Keratinocyte (primary cell): ENCODE results near the gene PRKCH. TPM values are rescaled to one million over a fixed set of nuclear protein-coding genes. Genes with fewer than 3 reads are reported as not detected.

Experiments used
- DNase-seq: peaks from one replicate; pipeline ENCODE4 v3.0.0-alpha.2; 2011; ENCODE audit warnings: low read depth, missing footprints, low spot score
- FAIRE-seq: peaks from 2 replicates; lab custom pipeline; 2011; peaks lifted over from hg19 to GRCh38; lab: Jason Lieb, UNC
- H2AFZ ChIP-seq: 2 replicates; pipeline ENCODE4 v1.6.0; 2012; ENCODE audit warnings: low read length, control low read depth, inconsistent platforms; ENCODE audit not compliant: control insufficient read depth
- H3K27ac ChIP-seq: 2 replicates; pipeline ENCODE4 v1.5.1; 2011; ENCODE audit warnings: low read length; ENCODE audit not compliant: control insufficient read depth, insufficient read depth
- H3K27me3 ChIP-seq: 3 replicates; pipeline ENCODE4 v1.6.0; 2011; ENCODE audit warnings: low read length; ENCODE audit not compliant: control insufficient read depth, insufficient read depth; ENCODE audit errors: extremely low read depth
- H3K36me3 ChIP-seq, 2 experiments: 2 replicates in 1 of 2; 3 replicates in 1 of 2; pipeline ENCODE4 v1.5.1; 2011; ENCODE audit warnings: low read length in 2 of 2, mild to moderate bottlenecking in 1 of 2; ENCODE audit not compliant: control insufficient read depth in 2 of 2, insufficient read depth in 2 of 2; ENCODE audit errors: extremely low read depth in 1 of 2
- H3K4me1 ChIP-seq: 3 replicates; pipeline ENCODE4 v1.5.1; 2011; ENCODE audit warnings: low read length; ENCODE audit not compliant: control insufficient read depth, insufficient read depth; ENCODE audit errors: extremely low read depth
- H3K4me2 ChIP-seq: 3 replicates; pipeline ENCODE4 v1.6.0; 2011; ENCODE audit warnings: low read depth, low read length; ENCODE audit not compliant: control insufficient read depth, insufficient read depth; ENCODE audit errors: extremely low read depth
- H3K4me3 ChIP-seq, 3 experiments: fragments of 200-600 bp in 1 of 3; sonication (generic) in 1 of 3; 2 replicates in 2 of 3; 3 replicates in 1 of 3; pipeline ENCODE4 v1.5.1; 2011 to 2016; ENCODE audit warnings: low read length in 3 of 3, mild to moderate bottlenecking in 3 of 3, control low read depth in 2 of 3, inconsistent platforms in 1 of 3, low read depth in 1 of 3, mixed read lengths in 1 of 3, mixed run types in 1 of 3, moderate library complexity in 1 of 3; ENCODE audit not compliant: control insufficient read depth in 2 of 3, insufficient read depth in 2 of 3; ENCODE audit errors: extremely low read depth in 1 of 3
- H3K79me2 ChIP-seq: 2 replicates; pipeline ENCODE4 v1.6.0; 2012; ENCODE audit warnings: low read length; ENCODE audit not compliant: control insufficient read depth, insufficient read depth
- H3K9ac ChIP-seq: 3 replicates; pipeline ENCODE4 v1.6.0; 2011; ENCODE audit warnings: low read length; ENCODE audit not compliant: control insufficient read depth, insufficient read depth; ENCODE audit errors: extremely low read depth
- H3K9me1 ChIP-seq: 3 replicates; pipeline ENCODE4 v1.6.0; 2011; ENCODE audit warnings: low read length; ENCODE audit not compliant: control insufficient read depth, insufficient read depth; ENCODE audit errors: extremely low read depth
- H3K9me3 ChIP-seq: 2 replicates; pipeline ENCODE4 v1.5.1; 2012; ENCODE audit warnings: low read depth, low read length; ENCODE audit not compliant: control insufficient read depth
- H4K20me1 ChIP-seq: 3 replicates; pipeline ENCODE4 v1.6.0; 2011; ENCODE audit warnings: low read length; ENCODE audit not compliant: control insufficient read depth, insufficient read depth; ENCODE audit errors: extremely low read depth
- EZH2 ChIP-seq: IDR thresholded peaks from one replicate; pipeline ENCODE4 v1.6.1; 2012; ENCODE audit warnings: inconsistent platforms, mild to moderate bottlenecking, low read length, moderate library complexity
- dilution Hi-C: fragments of 300-500 bp; cut with MboI; formaldehyde crosslinking; loops from one replicate; pipeline ENCODE4 v1.7.0; 2020; ENCODE audit warnings: low sequenced_read_pairs; ENCODE audit not compliant: extremely low pct_ligation_motif_present
- polyA plus RNA-seq, 5 experiments: library from polyadenylated mRNA; depleted of rRNA in 3 of 5; stranded (reverse) in 3 of 5; stranded (forward) in 1 of 5; unstranded in 1 of 5; fragments of >200 nt; gene quantifications; 1 replicate in 1 of 5; 2 replicates in 3 of 5; 3 replicates in 1 of 5; pipeline versions ENCODE4 v1.2.1 to v1.2.3, GENCODE V29; 2011 to 2012; ENCODE audit warnings: missing spikeins in 2 of 5, low read depth in 1 of 5, low replicate concordance in 1 of 5
- TF ChIP-seq, protein P1 (sequence below), 3 experiments: IDR thresholded peaks in 1 of 3; conservative IDR thresholded peaks in 1 of 3; optimal IDR thresholded peaks in 1 of 3; 2 replicates in 2 of 3; 3 replicates in 1 of 3; pipeline versions ENCODE3 to v1.5.1; 2011; ENCODE audit warnings: low read length in 3 of 3, mild to moderate bottlenecking in 3 of 3, moderate library complexity in 2 of 3, control low read depth in 1 of 3, inconsistent platforms in 1 of 3; ENCODE audit not compliant: insufficient read depth in 2 of 3; ENCODE audit errors: extremely low read depth in 1 of 3

PRKCH gene
- polyA plus RNA-seq, 1 donor (not counting 4 experiments of a cell fraction or from before 2014, with no cell fraction given) = 13.7 TPM

DNA sequence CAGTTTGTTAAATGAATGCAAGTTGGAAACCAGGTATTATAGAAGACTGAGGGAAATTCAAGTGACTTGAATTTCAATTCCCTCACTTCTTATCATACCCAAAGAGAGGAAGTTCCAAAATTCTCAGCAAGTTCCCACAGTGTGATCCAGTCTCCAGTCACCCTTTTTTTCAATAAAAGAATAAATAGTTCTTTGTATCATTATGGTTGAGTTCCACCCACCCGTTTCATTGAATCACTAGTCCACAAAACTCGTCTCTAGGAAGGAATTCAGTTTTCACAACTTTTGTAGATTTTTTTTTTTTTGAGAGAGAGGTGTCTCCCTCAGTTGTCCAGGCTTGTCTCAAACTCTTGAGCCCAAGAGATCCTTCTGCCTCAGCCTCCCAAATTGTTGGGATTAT is 38.6 kb upstream of the PRKCH start:
- Histone ChIP-seq H3K27me3 (no peaks in the 10 kb centered on the region), H3K79me2 (peaks cover 19% of the 10 kb centered on the region), H2AFZ (no peak overlapping the region), H4K20me1 (peaks cover 5% of the 10 kb centered on the region), H3K9me3 (no peaks in the 10 kb centered on the region), H3K9ac (no peak overlapping the region), H3K36me3 (no peaks in the 10 kb centered on the region), H3K4me2 (no peak overlapping the region), H3K27ac (no peak overlapping the region), H3K4me3 (no peak overlapping the region), H3K4me1 (peaks cover 25% of the 10 kb centered on the region), H3K9me1 (no peaks in the 10 kb centered on the region)
- DNase-seq (no peak), FAIRE-seq (no peak)
- dilution Hi-C loops = no loop called here
- no peak for TF ChIP-seq EZH2
- TF ChIP-seq, protein P1, sequence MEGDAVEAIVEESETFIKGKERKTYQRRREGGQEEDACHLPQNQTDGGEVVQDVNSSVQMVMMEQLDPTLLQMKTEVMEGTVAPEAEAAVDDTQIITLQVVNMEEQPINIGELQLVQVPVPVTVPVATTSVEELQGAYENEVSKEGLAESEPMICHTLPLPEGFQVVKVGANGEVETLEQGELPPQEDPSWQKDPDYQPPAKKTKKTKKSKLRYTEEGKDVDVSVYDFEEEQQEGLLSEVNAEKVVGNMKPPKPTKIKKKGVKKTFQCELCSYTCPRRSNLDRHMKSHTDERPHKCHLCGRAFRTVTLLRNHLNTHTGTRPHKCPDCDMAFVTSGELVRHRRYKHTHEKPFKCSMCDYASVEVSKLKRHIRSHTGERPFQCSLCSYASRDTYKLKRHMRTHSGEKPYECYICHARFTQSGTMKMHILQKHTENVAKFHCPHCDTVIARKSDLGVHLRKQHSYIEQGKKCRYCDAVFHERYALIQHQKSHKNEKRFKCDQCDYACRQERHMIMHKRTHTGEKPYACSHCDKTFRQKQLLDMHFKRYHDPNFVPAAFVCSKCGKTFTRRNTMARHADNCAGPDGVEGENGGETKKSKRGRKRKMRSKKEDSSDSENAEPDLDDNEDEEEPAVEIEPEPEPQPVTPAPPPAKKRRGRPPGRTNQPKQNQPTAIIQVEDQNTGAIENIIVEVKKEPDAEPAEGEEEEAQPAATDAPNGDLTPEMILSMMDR (optimal IDR thresholded peaks at IDR 0.05 in 1 of 3, IDR thresholded peaks at IDR 0.05 in 1 of 3, conservative IDR thresholded peaks at IDR 0.05 in 1 of 3; ENCODE audit: extremely low read depth in 1 of 3, insufficient read depth in 2 of 3, low read length in 3 of 3) = no peak

DNA sequence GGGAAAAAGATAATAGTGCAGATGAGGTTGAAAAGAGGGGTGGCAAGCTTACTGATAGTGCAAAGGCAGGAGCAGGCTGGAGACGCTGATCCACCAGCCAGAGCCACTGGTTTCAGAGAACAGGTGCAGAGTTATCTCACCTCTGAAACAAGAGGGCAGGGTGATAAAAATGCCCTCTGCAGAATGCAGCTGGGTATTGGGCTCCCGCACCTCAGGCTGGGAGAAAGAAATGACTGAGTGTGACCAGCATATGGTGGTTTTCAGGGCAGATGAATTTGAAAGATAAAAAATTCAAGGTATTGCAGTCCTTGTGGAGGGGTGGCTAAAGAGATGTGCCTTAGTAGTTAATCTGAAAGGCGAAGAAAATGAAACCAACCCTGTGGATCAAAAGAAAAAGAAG is 37.4 kb upstream of the PRKCH start:
- Histone ChIP-seq H3K4me2 (no peak overlapping the region), H3K9me1 (no peaks in the 10 kb centered on the region), H3K4me1 (peaks cover 21% of the 10 kb centered on the region), H3K27me3 (no peaks in the 10 kb centered on the region), H3K9me3 (no peaks in the 10 kb centered on the region), H3K4me3 (no peak overlapping the region), H3K79me2 (peaks cover 15% of the 10 kb centered on the region), H3K27ac (no peak overlapping the region), H3K9ac (no peak overlapping the region), H4K20me1 (peaks cover 5% of the 10 kb centered on the region), H2AFZ (no peak overlapping the region), H3K36me3 (no peaks in the 10 kb centered on the region)
- dilution Hi-C loops = no loop called here
- DNase-seq (no peak), FAIRE-seq (no peak)
- TF ChIP-seq EZH2 = no peak
- TF ChIP-seq, protein P1 (optimal IDR thresholded peaks at IDR 0.05 in 1 of 3, IDR thresholded peaks at IDR 0.05 in 1 of 3, conservative IDR thresholded peaks at IDR 0.05 in 1 of 3; ENCODE audit: extremely low read depth in 1 of 3, insufficient read depth in 2 of 3, low read length in 3 of 3) = no peak
